ENCODE results near the gene SHANK1.
A peak's percentile ranks its signal among the peaks of the same experiment; 100 is the strongest.

The SHANK1 gene

DNA sequence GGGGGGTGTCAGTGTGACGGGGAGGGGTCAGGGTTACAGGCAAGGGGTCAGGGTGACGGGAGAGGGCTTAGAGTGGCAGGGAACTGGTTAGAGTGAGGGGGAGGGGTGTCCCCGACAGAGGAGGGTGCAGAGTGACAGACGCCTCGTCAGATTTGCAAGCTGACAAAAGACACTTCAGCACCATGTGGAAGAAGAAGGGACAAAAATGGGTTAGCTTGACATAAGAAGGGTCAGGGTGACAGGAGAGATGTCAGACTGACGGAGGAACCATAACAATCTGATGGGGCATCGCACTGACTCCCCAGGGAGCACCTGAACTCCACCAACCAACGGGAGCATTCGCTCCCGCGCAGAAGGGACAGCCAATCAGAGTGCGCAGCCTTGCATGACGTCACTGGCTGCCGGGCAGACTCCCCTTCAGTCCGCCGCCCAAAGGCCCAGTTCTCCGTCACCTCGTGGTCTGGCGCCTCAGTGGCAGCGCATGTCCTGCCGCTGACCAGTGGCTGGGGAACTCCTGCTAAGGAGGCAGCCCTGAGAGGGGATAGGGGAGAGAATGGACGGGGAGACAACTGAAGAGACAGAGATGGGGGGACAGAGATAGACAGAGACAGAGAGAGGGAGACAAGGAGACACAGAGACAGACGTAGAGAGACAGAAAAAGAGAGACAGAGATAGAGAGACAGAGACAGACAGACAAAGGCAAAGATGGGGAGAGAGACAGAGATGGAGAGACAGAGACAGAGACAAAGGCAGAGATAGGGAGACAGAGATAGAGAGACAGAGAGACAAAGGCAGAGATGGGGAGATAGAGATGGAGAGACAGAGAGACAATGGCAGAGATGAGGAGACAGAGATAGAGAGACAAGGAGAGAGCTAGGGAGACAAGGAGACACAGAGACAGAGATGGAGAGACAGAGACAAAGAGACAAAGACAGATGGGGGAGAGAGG is 40.2 kb downstream of the SHANK1 start:
- peak; percentile 76 to 83 for DNase-seq

DNA sequence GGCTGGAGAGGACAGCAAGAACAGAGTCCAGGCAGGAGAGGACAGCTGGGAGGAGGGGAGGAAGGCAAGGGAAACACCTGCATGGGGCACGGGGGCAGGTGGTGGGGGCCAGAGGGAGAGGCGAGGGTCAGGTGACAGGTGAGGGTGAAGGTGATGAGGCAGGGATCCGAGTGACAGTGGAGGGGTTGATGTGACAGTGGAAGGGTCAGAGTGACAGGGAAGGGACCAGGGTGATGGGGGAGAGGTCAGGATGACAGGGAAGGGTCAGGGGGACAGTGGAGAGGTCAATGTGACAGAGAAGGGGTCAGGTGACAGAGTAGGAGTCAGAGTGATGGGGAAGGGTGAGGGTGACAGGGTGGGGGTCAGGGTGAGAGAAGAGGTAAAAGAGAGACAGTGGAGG is 41.3 kb downstream of the SHANK1 start:
- no peak for DNase-seq

DNA sequence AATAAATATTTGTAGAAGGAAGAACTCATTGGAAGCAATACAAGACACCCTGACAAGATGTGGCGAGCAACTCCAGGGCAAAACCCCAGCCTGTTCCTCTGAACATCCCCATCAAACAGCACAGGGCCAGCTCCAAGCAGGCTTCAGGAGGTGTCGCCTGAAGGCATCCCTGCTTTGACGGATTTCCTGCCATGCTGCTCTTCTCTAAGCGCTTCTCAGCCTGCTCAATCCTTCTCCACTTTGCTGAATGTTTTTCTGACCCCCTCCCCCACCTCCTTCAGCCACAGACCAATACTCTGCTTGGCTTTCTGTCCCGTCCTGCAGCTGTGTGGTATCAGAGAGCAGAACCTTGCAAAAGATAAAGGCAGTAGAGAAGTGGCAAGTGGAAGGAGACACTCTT is 42.0 kb downstream of the SHANK1 start:
- no peak for DNase-seq

DNA sequence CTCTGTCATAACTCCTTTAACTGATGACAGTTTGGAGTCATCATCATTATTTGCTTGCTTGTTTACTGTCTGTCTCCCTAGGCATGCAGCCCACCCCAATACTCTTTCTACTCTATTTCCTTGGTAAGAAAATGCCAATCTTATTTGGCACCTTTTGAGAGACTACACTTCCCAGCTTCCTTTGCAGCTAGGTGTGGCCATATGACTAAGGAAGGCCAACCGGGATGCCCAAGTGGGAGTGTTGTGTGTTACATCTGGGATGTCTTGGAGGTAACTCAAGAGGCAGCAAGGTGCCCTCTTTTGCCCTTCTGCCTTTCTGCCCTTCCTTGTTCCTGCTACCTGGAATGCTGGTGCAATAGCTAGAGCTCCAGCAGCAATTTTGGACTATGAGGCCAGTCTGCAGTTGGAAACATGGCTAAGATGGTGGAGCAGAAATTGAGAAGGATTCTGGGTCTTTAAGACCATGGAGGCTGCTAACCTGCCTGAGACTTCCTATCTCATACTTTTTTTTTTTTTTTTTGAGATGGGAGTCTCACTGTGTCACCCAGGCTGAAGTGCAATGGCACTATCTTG is 42.9 kb downstream of the SHANK1 start:
- no peak for DNase-seq

DNA sequence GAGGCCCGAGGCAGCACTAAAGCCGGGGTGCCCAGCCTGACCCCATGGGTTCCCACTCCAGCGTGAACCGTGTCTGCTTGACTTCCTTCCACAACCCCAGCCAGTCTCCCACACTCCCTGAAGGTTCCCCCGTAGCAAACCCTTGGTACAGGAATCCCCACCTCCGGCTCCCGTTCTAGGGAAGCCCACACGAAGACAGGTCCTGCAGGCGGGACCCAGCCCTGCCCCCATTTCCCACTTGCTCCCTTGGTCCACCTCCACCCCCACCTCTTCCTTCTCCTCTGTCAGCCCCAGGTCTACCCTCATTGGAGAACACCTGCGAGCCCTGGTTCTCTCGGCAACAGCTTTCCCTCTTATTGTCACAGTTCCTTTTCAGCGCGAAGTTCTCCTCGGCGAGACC is 46.5 kb downstream of the SHANK1 start:
- no peak for DNase-seq

DNA sequence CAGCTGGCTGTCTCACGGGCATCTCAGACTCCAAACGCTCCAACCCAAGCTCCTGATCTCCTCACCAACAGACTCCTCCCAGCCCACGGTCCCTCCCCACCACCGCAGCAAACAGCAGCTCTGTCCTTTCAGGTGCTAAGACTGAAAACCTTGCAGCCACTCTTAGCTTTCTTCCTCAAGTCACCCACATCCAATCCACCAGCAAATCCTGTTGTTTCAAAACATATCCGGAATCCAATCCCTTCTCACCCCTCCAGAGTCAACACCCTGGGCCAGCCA is 49.6 kb downstream of the SHANK1 start:
- DNase-seq = no peak

DNA sequence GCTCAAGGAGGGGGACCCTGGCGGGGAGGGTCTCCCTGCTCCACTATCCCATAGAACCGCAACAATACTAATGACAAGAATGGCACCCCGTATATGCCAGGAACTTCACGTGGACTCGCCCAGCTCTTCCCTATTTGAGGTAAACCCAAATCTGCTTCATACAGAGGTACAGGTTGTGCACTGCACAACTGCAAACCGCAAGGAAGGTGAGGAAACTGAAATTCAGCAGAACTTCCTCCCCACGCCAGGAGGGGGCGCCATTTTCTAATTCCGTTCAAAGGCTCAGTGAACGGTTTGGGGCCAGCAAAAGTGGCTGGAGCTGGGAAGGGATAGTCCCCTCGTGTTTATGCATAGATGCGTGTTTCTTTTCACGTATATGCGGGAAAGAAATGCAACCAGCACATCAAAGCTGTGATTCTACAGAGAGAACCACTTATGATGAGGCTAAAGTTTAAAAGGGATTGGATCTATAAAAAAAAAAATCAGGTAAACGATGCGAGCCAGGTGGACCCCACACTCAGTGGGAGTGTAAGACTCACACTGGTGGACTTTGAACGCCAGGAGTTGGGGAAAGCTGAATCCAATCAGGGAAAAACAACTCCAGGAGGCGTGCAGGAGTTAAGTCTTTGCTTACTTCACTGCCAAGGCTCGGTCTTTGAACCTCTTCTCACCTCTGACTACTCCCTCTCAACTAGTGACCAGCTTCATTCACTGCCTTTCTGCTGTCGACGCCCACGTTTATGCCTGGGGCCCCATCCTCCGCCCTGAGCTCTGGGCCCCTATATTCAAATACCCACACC is 50.1 kb downstream of the SHANK1 start:
- DNase-seq = peak; percentile 41 to 59

DNA sequence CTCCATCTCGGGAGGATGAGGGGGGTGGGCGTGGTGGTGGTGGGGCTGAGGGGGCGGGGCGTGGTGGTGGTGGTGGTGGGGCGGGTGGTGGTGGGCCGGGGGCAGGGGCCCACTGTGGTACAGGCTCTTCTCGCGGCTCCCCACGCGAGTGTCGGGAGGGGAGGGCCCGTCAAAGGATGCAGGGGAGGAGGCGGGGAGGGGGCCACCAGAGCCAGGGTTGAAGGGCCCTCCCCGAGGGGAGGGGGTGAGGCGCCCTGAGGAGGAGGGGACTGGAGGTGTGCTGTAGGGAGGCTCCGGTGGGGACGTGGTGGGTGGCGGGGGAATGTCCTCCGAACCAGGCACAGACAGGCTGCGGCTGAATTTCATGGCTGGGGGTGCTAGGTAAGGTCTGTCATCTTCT is 50.7 kb downstream of the SHANK1 start:
- DNase-seq = no peak

DNA sequence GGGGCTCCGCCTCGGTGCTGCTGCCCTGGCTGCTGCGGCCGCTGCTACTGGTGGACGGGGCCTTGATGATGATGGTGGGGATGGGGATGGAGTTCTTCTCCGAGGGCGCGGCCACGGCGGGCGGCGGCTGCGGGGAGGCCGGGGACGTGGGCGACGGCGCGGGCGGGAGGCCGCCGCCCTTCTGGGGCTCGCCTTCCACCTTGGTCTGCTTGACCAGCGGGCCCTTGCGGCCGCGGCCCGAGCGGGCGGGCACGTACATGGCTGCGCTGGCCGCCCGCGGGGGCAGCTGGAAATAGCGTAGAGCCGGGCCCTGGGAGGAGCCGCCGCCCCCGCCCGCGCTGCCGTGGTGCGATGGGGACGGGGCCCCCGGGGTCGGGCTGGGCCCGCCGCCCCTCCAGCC is 51.2 kb downstream of the SHANK1 start:
- DNase-seq = no peak

DNA sequence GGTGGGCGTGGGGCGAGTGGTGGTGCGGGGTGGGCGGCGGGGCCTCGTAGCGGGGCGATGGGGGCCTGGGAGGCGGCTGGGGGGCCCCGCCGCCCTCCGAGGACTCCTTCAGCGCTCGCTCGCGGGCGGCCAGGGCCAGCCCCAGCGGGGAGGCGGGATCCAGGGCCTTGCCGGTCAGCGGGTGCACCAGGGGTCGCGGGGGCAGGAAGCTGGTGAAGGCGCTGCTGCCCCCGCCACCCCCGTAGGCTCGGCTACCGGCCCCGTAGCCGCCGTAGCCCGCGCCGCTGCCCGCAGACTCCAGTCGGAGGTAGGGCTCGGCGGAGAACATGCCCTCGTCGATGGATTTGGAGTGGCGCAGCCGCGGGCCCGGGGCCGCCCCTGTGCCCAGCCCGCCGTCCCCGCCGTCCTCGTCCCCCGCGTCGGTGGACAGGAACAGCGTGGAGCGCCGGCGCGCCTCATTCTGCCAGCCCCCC is 51.8 kb downstream of the SHANK1 start:
- no peak for DNase-seq

DNA sequence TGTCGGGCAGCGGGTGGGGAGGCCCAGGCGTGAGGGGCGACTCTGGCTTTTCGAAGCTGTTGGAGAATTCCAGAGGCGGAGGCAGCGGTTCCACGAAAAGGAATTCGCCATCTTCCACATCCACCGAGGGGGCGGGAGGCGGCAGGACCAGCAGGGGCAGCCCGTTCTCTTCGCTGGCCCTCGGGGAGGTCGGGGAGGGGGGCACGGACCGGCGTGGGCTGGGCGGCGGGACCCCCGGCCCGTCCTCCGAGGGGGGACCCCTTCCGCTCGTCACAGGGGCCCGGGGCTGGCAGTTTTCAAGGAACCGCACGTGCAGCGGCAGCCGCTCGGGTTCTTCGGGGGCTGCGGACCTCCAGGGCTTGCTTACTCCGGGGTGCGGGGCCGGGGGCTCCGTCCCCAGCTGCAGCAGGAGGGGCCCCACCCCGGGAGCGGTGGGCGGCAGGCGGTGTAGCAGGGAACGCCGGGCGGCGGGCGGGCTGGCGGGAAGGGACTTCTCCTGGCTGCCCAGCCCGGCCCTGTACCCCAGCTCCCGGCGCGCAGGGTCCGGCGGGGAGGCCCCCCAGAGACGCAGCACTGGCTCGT is 52.3 kb downstream of the SHANK1 start:
- DNase-seq = no peak

DNA sequence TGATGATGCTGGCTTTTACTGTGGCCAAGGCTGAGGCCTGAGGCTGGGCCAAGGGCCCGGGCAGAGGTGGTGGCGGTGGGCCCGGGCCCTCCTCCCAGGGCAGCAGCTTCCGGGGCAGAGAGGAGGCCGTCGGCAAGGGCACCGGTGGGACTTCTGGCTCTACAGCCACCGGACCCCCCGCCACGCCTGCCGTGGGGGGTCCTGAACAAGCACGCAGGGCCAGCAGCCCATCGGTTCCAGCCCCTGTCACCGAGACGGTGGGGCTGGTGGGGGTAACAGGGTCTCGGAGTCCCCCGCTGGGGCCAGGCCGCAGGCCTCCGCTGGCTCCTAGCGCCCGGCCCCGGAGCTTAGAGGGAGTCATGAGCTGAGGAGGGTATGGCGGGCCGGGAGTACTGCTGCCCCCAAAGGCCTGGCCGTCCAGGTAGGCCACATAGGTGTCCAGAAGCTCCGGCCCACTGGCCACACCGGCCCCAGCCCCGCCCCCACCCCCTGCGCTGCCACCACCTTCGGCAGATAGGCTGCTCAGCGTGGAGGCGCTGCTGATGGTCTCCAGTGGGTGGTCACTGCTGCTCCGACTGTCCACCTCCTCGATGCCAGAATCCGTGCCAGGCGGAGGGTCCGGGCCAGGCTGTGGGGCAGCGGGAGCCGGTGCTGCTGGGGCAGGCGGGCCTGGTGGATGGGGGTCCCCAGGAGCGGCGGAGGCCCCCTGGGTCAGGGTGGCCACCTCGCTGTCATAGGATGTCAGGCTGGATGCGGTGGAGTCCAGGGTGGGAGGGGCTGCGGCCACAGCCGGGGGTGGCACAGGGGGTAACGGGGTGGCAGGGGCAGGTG is 53.0 kb downstream of the SHANK1 start:
- DNase-seq = no peak

DNA sequence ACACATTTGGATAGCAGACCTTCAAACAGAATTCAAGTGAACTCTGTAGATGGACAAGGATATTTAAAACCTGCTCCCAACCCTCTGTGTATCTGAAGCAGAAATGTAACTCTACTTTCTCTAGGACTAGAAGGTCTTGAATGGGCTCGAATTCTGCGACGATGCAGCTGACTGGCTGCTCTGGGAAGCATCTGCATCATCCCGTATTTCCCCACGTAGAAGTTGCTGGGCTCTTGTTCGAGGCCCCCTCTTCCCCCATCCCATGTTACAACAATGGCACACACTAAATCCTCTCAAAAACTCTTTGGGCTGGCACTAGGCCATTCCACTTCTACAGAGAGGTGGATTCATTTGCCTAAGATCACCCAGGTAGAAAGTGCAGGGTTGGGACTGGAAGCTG is 55.4 kb downstream of the SHANK1 start:
- DNase-seq = no peak

DNA sequence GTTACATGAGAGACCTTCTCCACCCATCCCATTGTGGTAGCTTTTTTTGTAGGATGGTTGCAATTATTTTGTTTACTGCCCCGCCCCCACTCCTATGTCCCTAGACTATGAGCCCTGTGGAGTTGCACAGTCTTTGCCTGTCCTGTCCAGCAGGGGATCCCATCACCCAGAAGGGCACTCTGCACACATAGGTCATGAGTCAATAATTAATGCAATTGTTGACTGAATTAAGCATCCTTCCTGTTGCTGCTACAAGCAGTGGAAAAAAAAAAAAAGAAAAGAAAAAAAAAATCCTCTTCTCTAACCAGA is 56.2 kb downstream of the SHANK1 start:
- DNase-seq = peak in 1 of 2 donors; percentile 4

DNA sequence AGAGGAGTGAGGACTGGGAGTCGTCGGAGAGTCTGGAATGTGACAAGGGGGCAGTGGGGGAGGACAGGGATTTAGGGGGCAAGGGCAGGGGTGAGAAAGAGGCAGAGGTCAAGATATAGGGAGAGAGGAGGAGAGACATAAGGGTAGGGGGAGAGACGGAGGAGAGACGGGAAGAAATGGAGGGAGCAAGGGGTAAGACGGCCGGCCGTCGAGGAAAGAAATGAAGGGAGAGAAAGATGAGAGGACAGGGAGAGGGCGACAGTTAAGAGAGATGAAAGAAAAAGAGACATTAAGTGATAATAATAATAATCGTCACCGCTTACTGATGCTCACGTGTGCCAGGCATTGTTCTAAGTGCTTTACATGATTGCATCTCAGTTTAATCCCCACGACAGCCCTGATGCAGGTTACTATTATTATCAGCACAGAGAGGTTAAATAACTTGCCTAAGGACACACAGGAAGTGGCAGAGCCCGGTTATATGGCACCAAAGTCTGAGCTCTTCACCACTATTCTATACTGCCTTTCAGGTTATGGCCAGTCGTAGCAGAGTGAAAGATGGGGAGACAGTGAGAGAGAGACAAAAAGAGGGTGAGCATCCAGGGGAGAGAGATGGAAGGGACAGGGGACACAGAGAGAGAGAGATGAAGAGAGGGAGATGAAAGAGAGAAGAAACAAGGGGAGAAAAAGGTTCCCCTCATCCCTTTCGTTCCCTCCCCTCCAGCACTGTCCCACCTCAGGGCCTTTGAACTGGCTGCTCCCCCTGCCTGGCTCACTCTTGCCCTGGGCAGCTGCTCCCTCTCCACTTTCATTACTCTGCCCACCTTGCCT is 56.7 kb downstream of the SHANK1 start:
- no peak for DNase-seq

DNA sequence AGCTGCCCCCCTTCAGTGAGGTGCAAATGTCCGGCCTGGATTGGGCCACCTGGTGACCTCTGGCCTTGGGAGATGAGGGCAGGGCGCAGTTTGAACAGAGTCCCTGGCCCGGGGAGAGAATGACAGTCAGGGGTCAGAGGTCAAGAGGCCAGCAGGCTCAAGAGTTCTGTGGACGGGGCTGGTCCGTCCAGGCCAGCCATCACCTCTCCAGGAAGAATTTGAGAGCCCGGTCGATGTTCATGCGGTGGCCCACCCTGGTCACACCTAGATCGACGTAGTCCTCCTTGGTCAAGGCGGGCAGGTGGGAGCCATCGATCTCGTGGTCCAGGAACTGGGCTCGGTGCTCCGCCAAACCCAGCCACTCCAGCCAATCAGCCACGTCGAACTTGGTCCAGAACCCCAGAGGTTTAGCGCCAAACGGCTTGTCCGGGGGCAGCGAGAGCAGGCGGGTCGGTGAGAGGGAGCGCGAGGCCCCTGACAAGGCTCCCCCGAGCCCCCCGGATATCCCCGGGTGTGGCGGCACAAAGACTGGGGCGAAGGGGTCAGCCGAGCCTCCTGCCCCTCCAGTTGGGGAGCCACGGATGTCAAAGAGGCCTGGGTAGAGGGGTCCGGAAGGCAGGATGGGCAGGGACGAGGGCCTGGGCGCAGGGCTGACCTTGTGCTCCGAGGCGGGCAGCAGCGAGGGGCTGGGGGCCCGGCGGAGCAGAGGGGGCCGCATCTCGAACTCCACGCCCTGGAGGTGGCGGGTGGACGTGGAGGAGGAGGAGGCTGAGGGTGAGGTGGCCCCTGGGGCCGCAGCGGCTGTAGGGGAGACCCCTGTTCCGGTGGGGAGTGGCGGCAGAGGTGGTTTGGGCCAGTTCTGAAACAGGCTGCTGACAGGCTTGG is 57.6 kb downstream of the SHANK1 start:
- no peak for DNase-seq

DNA sequence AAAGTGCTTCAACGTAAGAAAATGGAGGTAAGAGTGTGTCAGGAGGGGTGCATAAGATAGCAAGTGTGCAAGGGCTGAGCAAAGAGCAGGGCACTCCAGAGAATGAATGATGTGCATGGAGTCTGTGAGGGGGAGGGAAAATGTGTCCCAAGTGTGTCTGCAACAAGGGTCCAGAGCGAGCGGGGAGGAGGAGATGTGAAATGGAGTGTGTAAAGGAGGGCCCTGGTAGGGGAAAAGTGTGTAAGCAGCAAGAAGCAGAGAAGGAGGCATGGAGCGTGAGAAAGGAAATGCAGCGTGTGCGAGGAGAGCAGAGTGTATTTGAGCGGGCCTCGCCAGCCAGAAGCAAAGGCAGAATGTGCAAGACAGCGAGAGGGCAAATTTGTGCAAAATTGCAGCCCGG is 58.6 kb downstream of the SHANK1 start:
- DNase-seq = no peak

DNA sequence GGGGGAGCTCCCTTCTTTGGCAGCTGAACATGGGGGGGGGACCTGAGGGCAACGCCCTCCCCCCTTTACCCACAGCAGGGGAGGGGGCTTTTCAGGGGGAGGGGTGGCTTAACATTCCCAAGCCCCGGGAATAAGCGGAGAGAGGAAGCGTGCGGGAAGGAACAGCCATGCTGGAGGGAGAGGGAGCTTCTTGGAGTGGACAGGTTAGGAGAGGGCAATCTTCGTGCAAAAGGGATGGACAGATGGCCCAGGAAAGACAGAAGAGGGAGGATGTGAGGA is 59.6 kb downstream of the SHANK1 start:
- no peak for DNase-seq

DNA sequence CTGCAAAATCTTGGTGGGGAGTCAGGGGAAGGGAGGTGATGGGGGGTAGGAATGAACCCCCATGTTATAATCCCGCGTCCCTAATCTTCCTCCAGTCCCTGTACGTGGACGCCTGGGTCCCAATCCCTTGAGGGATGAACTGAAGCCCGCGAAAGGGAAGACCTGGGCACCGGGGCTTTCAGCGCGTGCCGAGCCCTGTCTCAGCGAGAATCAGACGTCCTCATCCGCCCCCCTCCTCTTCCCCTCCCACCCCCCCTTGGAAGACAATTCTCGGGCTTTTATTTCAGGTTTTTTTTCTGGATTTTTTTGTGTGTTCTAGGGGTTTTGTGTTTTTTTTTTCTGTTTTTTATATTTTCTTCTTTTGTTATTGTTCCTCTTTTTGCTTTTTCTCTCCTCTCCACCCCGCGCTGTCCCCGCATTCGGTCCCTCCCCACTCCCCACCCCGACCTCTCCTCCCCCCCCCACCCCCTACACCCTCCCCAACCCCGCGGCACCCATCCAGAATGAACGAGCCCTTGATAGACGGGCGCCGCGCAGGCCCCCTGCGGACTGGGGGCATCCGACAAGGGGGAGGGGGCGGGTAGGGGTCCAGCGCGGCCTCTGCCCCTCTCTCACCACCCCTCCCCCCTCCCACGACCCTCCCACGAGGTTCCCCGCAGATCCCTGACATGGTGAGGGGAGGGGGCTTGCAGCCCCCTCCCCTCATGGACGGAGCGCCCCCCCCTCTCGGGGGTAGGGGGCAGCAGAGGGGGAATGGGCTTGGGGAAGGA is 60.1 kb downstream of the SHANK1 start:
- DNase-seq = no peak

Measured in inflammatory macrophage (primary cell).